ENCODE results near the gene CUX1.
"Not testable (repeated sequence)": the region's sequence is repeated elsewhere in the genome, so short reads cannot be mapped to it uniquely, and the experiment has no call there.

CUX1 gene

DNA sequence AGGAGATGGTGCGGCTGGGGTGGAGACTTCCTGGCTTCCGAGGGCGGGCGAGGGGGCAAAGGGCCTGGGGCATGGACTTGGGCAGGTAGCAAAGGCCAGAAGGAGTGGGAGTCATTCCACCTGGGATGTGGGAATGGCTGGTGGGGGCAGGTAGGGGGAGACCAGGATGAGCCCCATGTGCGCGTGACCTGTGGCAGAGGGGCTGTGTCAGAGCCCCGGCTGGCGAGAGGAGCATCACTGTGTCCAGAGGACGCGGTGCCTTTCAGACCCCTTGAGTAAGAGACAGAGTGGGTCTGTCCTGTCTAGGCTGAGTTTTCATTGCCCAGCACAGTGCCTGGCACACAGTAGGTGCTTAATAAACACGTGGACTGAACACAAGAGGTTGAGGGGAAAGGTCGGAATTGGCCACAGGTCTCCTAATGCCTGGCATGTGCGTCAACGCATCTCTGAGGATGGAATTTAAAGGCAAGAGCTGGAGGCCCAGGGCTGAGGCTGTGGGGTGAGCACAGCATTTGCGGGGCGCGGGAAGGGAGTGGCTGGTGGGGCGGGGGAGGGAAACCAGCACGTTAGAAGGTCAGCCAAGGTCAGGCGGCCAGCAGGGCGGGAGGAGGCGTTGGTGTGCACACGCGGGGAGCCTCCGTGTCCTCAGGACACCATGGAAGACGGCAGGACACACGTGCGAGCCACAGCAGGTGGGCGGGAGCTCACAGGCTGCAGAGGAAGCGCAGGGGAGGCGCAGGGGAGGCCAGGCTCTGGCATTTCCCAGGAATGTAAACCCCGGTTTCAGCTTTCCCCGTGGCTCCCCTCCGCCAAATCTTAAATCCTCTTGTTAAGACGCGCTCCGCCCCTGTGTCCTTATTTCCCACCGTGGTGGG lies 51.8 kb downstream of the CUX1 start:
- in situ Hi-C loops (cut with MboI; ENCODE audit: low sequenced_read_pairs): no loop called here

DNA sequence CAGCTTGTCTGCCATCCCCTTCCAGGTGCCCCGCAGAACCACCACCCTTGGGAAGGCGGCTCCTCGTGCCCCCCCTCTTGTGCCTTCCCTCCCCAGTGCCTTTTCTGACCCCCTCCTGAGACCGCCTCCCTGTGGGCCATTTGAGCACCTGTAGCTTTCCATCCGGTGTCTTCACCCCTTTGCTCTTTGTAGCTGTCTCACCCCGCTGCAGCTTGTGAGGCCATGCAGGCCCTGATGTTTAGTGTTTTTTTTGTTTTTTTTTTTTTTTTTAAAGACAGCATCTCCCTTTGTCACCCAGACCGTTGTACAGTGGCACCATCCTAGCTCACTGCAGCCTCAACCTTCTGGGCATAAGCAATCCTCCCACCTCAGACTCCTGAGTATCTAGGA lies 52.5 kb downstream of the CUX1 start:
- in situ Hi-C loops (cut with MboI; ENCODE audit: low sequenced_read_pairs): no loop called here

DNA sequence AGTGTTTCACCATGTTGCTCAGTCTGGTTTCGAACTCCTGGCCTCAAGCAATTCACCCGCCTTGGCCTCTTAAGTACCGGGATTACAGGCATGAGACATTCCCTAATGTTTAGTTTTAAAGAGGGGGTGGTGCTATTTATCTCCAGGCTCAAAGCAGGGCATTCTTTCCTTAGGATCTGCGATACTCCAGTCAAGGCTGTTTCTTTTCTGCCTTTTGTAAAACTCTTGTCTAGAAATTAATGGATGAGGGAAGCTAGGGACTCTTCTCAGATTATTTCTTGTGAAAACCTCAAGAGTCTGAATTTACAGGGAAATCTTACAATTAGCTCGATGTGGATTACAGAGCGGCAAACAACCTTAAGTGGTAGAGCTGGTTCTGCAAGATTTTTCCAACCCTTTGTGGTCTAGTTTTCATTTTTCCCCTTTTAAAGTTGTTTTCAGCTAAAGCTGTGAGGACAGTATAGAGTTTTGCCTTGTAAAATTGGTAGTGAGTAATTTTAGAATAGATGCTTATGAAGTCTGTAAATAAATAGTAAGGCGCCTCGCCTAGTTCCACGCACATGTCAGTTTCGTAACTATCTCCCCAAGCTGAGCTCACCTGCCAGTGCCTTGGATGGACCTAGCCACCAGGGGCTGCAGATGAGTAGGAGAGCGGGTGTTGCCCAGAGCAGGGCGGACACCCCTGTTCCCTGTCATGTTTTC lies 53.1 kb downstream of the CUX1 start:
- in situ Hi-C loops (cut with MboI; ENCODE audit: low sequenced_read_pairs): no loop called here

GRCh38 chr7:101871351-101871750 lies 53.9 kb downstream of the CUX1 start:
- in situ Hi-C loops (cut with MboI; ENCODE audit: low sequenced_read_pairs): no loop called here

DNA sequence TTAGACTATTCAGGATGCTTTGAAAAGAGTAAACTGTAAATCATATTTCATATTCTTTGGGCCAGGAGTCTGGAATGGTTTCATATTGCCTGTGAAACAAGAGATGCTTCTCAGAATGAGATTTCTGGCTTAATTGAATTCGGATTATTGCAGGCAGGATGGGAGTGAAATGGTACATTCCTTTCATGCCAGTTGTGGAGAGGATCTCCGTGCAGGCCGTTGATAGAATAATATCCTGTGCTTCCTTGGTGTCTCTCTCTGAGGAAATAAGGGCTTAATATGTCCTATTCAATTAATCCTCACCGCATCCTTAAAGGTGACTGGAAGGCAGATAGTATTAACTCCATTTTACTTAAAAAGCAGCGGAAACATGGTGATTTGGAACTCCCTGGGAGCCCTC lies 56.6 kb downstream of the CUX1 start:
- in situ Hi-C loops (cut with MboI; ENCODE audit: low sequenced_read_pairs): no loop called here

GRCh38 chr7:101875283-101875846 lies 57.9 kb downstream of the CUX1 start:
- in situ Hi-C loops (cut with MboI; ENCODE audit: low sequenced_read_pairs): no loop called here

- in situ Hi-C loops (cut with MboI; ENCODE audit: low sequenced_read_pairs): no loop called here
Observed at GRCh38 chr7:101877882-101878591, 60.6 kb downstream of the CUX1 start.

- in situ Hi-C loops (cut with MboI; ENCODE audit: low sequenced_read_pairs): no loop called here
Observed at GRCh38 chr7:101878938-101879337, 61.5 kb downstream of the CUX1 start.

DNA sequence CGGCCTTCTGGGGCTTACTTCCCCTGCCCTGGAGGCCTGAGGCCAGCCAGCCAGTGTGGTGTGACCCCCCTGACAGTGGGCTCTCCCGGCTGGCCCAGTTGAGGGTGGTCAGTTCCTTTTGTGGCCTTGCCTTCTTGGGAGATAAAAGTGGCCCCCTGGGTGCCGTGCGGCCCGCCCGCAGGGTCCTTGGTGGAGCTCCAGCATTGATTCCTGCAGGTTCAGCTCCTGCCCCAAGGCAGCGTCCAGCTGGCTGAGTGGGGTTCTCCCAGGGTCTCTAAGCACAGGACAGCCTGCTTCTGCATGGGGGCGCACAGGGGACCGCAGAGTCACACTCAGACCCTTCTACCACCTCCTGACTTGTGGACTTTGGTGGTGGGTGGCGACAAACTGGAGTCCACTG lies 62.1 kb downstream of the CUX1 start:
- in situ Hi-C loops (cut with MboI; ENCODE audit: low sequenced_read_pairs): no loop called here

- in situ Hi-C loops (cut with MboI; ENCODE audit: low sequenced_read_pairs): no loop called here
Observed at GRCh38 chr7:101880282-101881054, 63.0 kb downstream of the CUX1 start.

DNA sequence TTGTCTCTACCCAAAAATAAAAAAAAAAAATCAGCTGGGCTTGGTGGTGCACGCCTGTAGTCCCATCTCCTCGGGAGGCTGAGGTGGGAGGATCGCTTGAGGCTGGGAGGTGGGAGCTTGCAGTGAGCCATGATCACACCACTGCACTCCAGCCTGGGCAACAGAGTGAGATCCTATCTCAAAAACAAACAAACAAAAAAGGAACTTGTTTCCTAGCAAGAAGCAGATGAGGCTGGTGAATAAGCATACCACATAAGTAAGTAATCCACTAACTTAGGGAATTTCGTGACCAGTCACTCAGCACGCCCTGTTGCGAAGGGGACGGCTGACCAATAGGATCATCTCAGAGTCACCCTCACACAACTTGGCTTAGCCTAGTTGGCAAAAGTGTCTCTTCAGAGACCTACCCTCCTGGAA lies 64.6 kb downstream of the CUX1 start:
- in situ Hi-C loops (cut with MboI; ENCODE audit: low sequenced_read_pairs): no loop called here

GRCh38 chr7:101882595-101883564 lies 65.5 kb downstream of the CUX1 start:
- in situ Hi-C loops (cut with MboI; ENCODE audit: low sequenced_read_pairs): no loop called here

- in situ Hi-C loops (cut with MboI; ENCODE audit: low sequenced_read_pairs): no loop called here
Observed at GRCh38 chr7:101884671-101885596, 67.5 kb downstream of the CUX1 start.

DNA sequence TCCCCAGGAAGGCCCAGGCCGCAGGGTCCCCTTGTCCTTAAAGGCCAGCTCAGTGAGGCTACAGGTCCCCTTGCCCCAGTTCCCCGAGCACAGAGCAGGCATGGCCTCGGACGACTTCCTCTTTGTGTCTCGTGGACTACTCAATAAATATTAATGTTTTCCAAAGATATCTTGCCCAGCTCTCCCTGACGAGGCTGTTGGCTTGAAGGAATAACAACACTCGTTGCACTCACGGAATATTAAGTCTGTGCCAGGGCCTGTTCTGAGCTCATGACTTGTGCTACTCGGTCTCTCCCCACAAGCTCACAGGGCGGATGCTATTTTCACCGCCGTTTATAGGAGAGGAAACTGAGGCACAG lies 68.2 kb downstream of the CUX1 start:
- in situ Hi-C loops (cut with MboI; ENCODE audit: low sequenced_read_pairs): no loop called here

GRCh38 chr7:101887352-101887751 lies 69.9 kb downstream of the CUX1 start:
- in situ Hi-C loops (cut with MboI; ENCODE audit: low sequenced_read_pairs): not testable (repeated sequence)

GRCh38 chr7:101888564-101888963 lies 71.1 kb downstream of the CUX1 start:
- in situ Hi-C loops (cut with MboI; ENCODE audit: low sequenced_read_pairs): not testable (repeated sequence)

- in situ Hi-C loops (cut with MboI; ENCODE audit: low sequenced_read_pairs): no loop called here
Observed at GRCh38 chr7:101890749-101891523, 73.5 kb downstream of the CUX1 start.
